A204.1 (cell line): ENCODE measurements around the gene UGT2B10.

ENCODE experiments used
- FAIRE-seq: peaks from 2 replicates; lab custom pipeline; 2012; peaks lifted over from hg19 to GRCh38; lab: Jason Lieb, UNC

Gene UGT2B10

GRCh38 chr4:68871809-68872642 lies 56.2 kb downstream of the UGT2B10 start:
- no peak for FAIRE-seq

DNA sequence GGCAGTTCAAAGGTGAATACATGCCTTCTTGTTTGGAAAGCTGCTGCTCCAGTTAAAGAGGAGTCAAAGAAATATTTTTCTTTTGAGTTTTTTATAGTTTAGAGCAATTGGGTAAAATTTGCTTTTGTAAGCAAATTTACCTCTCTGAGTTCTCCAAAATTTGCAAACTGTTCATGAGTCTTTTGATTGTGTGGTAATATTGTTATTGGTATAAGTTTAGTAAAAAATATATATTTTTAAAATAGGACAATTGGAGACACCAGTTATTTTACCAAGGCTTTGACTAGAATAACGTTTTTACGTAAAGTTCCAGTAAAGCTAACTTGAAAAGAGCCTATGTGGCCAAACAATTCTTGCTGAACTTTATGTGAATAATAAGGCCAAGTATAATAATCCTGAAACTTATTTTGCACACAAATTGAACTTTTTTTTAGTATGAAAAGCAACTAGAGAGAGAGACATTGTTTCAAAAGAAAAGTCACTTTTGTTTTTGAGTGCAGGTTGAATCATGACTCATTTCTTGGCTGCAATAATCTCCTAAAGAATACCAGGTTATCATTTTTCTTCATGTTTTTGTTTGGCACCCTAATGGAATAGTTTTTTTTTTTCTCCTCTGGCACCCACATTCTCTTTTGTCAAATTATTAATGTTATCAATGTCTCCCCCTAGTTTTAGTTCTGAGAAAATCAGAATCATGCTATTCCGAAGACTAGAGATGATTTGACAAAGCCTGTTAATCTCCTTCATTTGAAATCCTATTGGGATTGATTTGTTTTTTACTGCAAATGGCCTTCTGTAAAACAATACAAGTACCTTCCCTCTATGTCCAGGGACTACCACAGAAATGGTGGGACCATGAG lies 57.1 kb downstream of the UGT2B10 start:
- FAIRE-seq, result no peak

DNA sequence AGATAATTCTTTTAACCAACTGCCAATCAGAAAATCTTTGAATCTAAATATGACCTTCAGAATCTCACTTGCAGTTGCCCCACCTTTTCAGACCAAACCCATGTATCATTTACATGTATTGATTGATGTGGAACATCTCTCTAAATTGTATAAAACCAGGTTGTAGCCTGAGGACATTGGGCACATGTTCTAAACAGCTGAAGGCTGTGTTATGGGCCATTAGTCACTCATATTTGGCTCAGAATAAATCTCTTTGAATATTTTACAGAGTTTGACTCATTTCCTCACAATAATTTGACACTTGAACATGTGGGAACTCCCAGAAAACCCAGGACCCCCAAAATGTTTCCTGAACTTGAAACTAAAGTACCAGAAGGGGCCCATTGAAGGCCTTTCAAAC lies 58.7 kb downstream of the UGT2B10 start:
- FAIRE-seq, result no peak

GRCh38 chr4:68877555-68877954 lies 61.8 kb downstream of the UGT2B10 start:
- no peak for FAIRE-seq

DNA sequence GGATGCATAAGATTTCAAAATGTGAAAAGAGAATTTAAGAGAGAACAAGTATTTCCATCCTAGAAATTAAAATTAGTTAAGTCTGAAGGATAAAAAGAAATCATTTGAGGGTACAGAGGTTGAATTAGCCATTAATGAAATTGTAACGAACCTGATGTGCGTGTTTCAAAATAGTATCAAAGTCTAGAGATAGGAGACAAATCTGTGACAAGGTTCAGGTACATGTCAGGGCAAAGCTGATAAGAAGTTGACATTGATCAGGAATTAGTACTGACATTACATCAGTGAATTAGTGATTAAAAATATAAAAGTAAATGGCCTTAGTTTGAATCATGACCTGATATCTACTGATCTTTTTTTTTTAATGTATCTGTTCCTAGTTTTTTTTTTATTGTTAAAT lies 62.3 kb downstream of the UGT2B10 start:
- no peak for FAIRE-seq
